Cerebellar cortex (tissue), 1 donor: ENCODE measurements around the gene POU6F2.
"Not testable (repeated sequence)": the region's sequence is repeated elsewhere in the genome, so short reads cannot be mapped to it uniquely, and the experiment has no call there.

ENCODE experiments used
- DNase-seq: peaks from one replicate; pipeline ENCODE4 v3.0.0-alpha.2; 2015; ENCODE audit warnings: low spot score

Gene POU6F2

GRCh38 chr7:38992203-38992602 is 14.5 kb downstream of the POU6F2 start:
- no peak for DNase-seq

DNA sequence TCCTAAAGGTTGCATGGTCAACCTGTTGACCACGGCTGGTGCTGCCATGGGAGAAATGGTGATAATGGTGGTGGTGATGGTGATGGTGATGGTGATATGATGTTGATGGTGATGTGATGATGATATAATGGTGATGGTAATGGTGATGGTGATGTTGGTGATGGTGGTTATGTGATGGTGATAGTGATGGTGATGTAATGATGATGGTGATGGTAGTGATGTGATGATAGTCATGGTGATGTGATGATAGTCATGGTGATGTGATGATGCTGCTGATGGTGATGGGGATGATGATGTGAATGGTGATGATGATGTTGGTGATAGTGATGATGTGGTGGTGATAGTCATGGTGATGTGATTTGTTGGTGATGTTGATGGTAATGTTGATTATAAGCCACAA is 23.9 kb downstream of the POU6F2 start:
- DNase-seq = no peak

DNA sequence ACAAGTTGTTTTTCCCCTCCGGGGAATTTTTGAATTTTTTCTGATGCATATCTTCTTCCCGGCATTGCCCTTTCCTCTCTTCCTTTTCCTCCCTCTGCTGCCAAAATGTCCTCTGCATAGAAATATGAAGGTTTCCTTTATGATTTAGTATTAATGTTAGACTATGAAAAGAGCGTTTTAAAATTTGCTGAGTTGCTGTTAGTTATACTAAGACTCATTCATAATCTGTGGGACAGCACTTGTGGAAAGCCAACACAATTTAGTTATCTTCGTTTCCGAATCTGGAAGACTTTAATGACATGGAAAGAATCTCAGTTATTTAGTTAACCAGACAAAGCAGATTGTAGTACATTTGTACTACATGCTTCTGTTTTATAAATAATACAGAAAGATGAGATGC is 25.0 kb downstream of the POU6F2 start:
- DNase-seq = no peak

DNA sequence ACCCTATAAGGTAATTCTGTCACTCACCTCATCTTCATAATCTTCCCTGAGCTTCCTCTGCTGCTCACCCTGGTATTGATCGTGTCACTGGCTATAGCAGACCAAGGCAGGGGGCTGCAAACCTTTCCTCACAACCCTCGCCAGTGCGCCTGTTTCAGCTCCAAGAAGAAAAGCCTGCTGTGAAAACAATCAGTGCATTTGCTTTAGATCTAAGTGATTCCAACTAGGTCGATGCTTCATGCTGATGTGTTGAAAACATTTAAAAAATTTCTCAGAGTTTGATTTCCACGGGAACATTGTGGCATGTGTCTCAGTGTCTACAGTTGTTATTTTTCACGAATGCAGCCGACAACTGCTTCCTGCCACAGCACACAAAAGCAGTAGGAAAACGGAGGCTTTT is 27.3 kb downstream of the POU6F2 start:
- DNase-seq = no peak

- no peak for DNase-seq
Observed at GRCh38 chr7:39005461-39005860, 27.8 kb downstream of the POU6F2 start.

- DNase-seq = not testable (repeated sequence)
Observed at GRCh38 chr7:39013049-39013939, 35.6 kb downstream of the POU6F2 start.

DNA sequence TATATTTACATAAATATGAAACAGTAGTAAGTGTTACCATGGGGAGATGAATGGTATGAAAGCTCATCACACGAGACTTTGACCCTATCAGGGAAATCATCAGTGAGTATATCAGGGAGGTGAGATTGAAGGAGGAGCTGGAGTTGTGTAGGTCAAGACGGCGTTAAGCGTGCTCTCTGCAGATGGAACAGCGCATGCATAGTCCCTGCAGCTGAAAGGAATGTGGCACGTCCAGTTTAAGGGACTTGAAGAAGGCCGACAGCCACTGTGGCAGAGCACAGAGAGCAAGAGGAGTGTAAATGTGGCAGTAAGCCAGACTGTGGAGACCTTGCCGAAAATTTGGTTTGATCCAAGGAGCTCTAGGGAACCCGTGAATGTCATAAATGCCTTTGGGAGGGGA is 38.9 kb downstream of the POU6F2 start:
- no peak for DNase-seq

DNA sequence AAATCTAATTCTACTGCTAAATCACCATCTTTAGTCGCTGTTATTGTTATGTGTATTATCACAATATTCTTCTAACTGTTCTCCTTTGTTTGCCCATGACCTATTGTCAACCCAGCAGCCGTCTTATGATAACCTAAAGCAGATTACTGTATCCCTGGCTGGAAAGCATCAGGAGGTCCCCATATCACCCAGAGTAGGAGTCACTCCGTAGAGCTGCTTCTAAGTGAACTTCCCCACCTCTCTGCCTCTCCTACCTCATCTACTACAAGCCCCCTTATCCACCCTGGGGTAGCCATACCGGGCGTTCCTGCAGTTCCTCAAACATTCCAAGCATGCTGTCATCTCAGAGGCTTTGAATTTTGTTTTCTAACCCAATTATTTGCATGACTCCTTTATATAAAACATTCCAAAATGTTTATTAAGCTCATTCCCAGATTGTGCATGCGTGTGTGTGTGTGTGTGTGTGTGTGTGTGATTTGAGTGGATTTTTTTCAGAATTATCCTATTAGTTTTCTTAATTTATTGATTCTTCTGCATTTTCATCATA is 39.7 kb downstream of the POU6F2 start:
- DNase-seq = no peak

DNA sequence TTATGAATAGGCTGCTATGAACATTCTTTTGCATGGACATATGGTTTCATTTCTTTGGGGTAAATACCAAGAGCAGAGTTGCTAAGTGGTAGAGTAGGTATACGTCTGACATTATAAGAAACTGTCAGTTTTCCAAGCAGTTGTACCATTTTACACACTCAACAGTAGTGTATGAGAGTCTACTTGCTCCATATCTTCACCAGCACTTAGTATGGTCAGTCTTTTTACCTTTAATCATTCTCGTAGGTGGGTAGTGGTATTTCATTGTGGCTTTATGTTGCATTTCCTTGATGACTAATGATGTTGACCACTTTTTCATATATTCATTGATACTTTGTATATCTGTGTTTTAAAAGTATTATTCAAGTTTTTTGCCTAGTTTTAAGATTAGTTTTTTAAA is 45.1 kb downstream of the POU6F2 start:
- no peak for DNase-seq

DNA sequence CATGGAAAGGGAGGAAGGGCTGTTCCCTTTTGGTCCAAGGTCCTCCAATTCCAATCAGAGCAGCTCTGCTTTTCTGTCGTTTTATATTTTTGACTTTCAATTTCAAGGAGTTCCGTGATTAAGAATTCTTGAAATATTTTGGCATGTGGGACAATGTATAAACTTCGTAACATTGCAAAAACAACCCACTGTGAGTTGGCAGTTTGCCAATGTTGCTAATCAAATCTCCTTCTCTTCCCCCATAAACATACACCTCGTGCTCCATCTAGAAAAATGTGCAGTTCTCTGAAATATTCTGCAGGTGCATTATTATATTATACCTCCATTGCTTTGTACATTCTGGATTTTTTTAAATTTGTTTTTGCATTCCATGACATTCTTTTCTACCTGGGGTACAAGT is 49.8 kb downstream of the POU6F2 start:
- DNase-seq = no peak

DNA sequence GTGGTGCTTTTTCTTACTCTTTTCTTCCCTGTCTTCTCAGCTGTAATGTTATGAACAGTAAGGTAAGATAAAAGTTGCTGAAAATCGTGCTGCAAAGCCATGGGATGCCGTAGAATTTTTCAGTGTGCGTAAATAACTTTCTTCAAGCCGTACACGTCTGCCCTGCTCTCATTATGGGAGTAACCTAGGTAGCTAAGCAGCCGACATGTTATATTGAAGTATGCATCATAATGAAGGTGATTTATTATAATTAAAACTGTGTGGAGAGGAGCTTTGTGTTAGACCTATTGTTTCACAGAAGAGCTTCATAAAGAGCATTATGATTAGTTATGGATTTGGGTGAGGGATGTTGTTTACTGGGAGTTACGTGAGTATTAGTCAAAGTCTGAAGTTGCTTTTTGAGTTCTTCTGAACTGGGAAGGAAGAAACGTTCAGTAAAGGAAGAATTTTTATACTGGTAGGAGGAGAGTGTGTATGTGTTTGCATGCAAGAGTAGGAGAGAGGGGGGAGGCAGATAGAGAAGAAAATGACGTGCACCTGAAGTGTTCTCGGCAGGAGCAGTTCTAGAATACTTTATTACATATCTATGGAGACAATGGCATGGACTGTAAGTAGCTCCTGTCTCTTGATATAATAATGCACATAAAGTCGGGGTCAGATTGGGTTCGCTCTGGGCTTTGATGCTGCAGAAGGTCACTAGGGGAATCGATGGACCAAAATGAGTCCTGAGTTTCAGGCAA is 56.3 kb downstream of the POU6F2 start:
- DNase-seq = no peak

- DNase-seq = no peak
Observed at GRCh38 chr7:39035156-39035555, 57.4 kb downstream of the POU6F2 start.

DNA sequence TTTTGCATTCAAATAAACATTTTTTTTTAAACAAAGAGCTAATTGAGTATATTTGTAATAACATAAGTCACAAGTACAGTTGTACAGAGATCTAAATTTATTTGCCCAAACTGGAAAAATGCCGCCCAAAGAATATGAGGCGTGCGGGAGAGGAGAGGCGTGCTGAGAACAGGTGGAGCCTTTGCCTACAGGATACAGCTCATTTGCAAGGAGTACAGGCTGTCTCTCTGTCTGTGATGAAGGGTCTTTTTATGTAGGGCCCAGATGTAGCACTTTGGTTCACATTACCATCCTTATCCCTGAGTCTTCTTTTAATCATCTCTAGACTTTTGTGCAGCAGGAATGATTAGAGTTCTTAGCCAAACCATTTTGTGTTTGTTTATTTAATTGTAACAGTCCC is 58.2 kb downstream of the POU6F2 start:
- no peak for DNase-seq

DNA sequence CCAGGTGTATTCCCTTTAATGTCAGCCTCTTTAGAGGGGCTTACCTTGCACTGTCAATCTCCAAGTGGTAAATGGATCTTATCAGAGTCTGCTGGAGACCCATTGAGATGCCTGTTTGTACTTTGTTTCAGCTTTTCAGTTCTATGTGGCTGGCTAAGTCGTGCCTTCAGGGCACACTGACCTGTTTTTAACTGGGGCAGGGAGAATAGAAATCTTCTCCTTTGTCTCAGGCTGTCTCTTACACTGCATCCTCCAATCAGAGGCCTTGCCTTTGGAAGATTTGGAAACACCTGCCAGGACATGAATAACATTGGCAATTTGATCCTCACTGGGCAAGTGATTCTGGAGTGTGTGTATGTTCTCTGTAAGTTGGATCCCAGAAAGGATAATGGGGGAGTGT is 65.0 kb downstream of the POU6F2 start:
- DNase-seq = no peak

DNA sequence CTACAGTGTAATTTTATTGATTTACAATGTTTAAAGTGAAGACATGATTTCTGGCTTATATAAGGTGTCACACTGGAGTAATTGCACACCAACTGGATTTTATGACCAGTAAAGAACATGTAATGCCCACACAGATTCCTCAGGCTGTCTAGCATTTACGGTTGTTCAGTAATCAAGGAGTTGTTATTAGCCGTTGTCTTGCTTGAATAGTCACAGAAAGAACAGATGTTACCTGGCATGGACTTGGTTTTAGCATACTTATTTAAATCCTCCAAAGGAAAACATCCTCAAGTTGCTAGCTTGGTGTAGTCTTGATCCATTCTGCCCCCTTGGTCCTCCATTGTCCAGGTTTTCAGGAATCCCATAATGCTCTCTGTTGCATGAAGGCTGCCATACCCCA is 65.8 kb downstream of the POU6F2 start:
- DNase-seq = no peak

- DNase-seq = no peak
Observed at GRCh38 chr7:39044489-39044888, 66.8 kb downstream of the POU6F2 start.

DNA sequence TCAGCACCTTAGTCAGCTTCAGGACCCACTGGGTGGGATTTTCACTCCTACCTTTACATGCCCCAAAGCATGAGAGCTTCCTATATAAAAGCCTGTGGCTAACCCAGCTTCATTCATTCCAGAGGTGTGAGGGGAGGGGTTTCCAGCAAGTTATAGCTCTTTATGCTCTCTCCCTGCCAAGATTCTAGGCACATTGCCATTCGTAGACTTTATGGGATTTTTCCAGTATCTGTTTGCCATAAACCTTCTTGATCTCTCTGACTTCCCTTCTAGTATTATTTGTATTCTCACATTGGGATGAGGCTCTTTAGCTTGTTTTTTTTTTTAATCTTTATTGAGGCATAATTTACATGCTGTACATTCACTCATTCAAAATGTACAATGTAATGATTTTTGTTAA is 67.5 kb downstream of the POU6F2 start:
- DNase-seq = no peak

DNA sequence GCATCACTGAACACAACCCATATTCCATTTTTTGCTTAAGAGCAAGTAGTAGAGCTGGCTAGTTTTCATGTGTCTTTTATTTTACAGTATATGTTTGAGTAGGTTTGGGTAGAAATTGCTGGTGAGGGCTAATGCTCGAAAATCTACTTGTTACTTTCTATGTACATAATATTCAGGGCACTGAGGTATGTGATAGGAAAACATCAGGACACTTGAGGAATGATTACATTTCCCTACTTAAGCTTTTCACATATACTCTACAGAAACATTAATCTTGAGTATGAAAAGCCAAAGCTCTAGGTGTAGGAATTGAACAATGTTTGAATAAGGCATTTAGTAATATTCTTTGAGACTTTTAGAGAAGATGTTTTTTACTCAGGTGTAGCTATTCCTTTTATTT is 73.6 kb downstream of the POU6F2 start:
- no peak for DNase-seq

DNA sequence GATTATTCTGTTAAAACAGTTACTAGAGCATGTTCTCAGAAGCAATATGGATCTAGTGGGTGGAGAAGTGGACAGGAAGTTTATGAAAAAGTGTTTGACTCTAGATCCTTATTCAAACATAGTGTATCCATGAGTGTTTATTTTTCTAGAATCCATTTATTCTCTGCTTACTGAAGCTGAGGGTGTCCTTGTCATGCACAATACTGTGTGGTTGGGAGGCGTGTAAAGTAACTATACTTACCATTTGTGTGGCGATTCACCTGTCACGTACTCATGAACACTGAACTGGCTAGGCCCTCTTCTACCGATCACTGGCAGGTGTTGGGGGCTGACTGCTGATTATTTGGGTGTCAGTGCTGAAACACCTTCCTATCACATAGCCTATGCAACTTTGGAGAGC is 74.0 kb downstream of the POU6F2 start:
- DNase-seq = no peak

GRCh38 chr7:39054731-39055130 is 77.0 kb downstream of the POU6F2 start:
- DNase-seq = no peak

DNA sequence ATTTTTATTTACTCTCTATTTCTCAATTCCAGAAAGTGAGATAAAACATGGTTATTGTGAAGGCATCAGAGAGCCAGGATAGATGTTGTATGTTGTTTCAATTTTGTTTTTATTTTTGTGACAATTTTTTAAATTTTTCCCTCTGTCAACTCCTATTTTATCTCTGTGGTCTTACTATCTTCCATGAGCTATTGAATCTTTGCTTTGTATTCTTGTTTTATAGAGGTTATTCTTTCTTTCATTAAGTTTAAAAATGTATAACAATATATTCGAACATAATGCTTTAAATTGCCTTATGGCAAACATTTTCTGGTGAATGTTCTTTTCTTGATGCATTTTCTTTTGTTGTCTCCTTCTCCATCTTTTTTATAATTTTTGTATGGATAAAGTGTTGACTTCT is 78.4 kb downstream of the POU6F2 start:
- DNase-seq = no peak

GRCh38 chr7:39062811-39063210 is 85.1 kb downstream of the POU6F2 start:
- no peak for DNase-seq

- no peak for DNase-seq
Observed at GRCh38 chr7:39069031-39069430, 91.3 kb downstream of the POU6F2 start.
